NCI-H460 (cell line): ENCODE results near the gene EIF3B. TPM values are rescaled to one million over a fixed set of nuclear protein-coding genes. Genes with fewer than 3 reads are reported as not detected.

Experiments
- DNase-seq: peaks from one replicate; pipeline ENCODE4 v3.0.0-alpha.2; 2016; ENCODE audit warnings: low read depth; ENCODE audit errors: extremely low read depth
- small RNA-seq, 2 experiments: library from RNA; depleted of rRNA; stranded (forward); fragments of <200 nt; gene quantifications; one replicate each; pipeline ENCODE3, GENCODE V24; 2014
- total RNA-seq: library from RNA; depleted of rRNA; stranded (reverse); fragments of >200 nt; shearing (Covaris generic); gene quantifications from 2 replicates; pipeline ENCODE4 v1.2.3, GENCODE V29; 2014; rRNA removed

The EIF3B gene
- total RNA-seq, 1 experiment from 2014 or later = 202 TPM

DNA sequence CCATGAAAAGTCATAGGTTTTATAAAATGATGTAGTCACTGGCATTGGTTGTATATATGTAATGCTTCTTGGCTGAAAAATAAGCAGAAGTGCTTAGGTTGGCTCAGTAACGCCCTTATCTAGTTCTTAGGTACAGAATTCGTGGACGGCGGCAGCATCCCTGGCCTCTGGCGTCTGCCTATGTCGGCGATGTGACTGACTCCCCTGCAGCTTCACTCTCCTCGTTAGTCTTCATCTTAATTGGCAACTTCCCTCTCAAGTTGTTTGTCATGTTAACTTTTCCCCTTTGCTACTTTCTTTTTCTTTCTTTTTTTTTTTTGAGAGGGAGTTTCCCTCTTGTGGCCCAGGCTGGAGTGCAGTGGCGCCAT is 67.3 kb downstream of the EIF3B start:
- DNase-seq = no peak

- DNase-seq = no peak
Observed at GRCh38 chr7:2425749-2426148, 71.1 kb downstream of the EIF3B start.

Small RNAs within 50 kb of the gene (small RNA-seq; reads per million reads assigned to genes)
- 0 reads per million in 2 experiments for gene AC004840.2

Other genes starting within 250 kb of the EIF3B start
- 25.9 and 29.1 TPM in 2 replicates for gene MAD1L1, start 121.9 kb upstream of the EIF3B start, total RNA-seq
- gene MRM2, start 112.6 kb upstream of the EIF3B start, total RNA-seq = 30.6 and 41.1 TPM in 2 replicates
- 42.2 and 50.2 TPM in 2 replicates for gene NUDT1, start 112.6 kb upstream of the EIF3B start, total RNA-seq
- gene SNX8, start 40.4 kb upstream of the EIF3B start, total RNA-seq = 12.6 and 14.2 TPM in 2 replicates
- 2.4 and 3.8 TPM in 2 replicates for gene CHST12, start 48.8 kb downstream of the EIF3B start, total RNA-seq
- gene GRIFIN, start 121.6 kb downstream of the EIF3B start, total RNA-seq = not detected in 2 replicates
- gene LFNG, start 164.9 kb downstream of the EIF3B start, total RNA-seq = 0.20 and 0.32 TPM in 2 replicates
- gene BRAT1, start 200.7 kb downstream of the EIF3B start, total RNA-seq = 23.6 and 26.4 TPM in 2 replicates
- 9.2 and 9.4 TPM in 2 replicates for gene IQCE, start 204.2 kb downstream of the EIF3B start, total RNA-seq